ENCODE results near the gene KNSTRN.

- no peak for TF ChIP-seq EZH2 (IDR thresholded peaks at IDR 0.05; ENCODE audit: low read length, missing control alignments)
- TF ChIP-seq CTCF (conservative IDR thresholded peaks at IDR 0.05 in 1 of 2, IDR thresholded peaks at IDR 0.05 in 1 of 2; ENCODE audit: low read depth in 1 of 2, low read length in 2 of 2) = no peak
Observed at GRCh38 chr15:40377606-40378005, 4.9 kb upstream of the KNSTRN start.
